ENCODE data around the gene DCAF8L1.
"Not testable (repeated sequence)": the region's sequence is repeated elsewhere in the genome, so short reads cannot be mapped to it uniquely, and the experiment has no call there.

The DCAF8L1 gene

GRCh38 chrX:27981349-27981748, at the start of gene DCAF8L1:
TSS of gene DCAF8L1 (minus strand) at chrX:27981449. CDS start at chrX:27981334, 115 bp downstream.
- no peak for DNase-seq

- no peak for DNase-seq
Observed at GRCh38 chrX:28022371-28022770, 41.1 kb upstream of the DCAF8L1 start.

GRCh38 chrX:28016823-28017222, 35.6 kb upstream of the DCAF8L1 start:
- DNase-seq, result no peak

GRCh38 chrX:28015993-28016392, 34.7 kb upstream of the DCAF8L1 start:
- DNase-seq, result no peak

GRCh38 chrX:28010875-28011274, 29.6 kb upstream of the DCAF8L1 start:
- no peak for DNase-seq

- no peak for DNase-seq
Observed at GRCh38 chrX:27998666-27999065, 17.4 kb upstream of the DCAF8L1 start.

- DNase-seq, result no peak
Observed at GRCh38 chrX:27997622-27998021, 16.4 kb upstream of the DCAF8L1 start.

- no peak for DNase-seq
Observed at GRCh38 chrX:27996132-27996531, 14.9 kb upstream of the DCAF8L1 start.

GRCh38 chrX:27995611-27996010, 14.4 kb upstream of the DCAF8L1 start:
- no peak for DNase-seq

- no peak for DNase-seq
Observed at GRCh38 chrX:27987862-27988646, 6.8 kb upstream of the DCAF8L1 start.

- not testable (repeated sequence) for DNase-seq
Observed at GRCh38 chrX:27976934-27977333, 4.3 kb downstream of the DCAF8L1 start.

GRCh38 chrX:27976284-27976683, 5.0 kb downstream of the DCAF8L1 start:
- DNase-seq, result no peak

- no peak for DNase-seq
Observed at GRCh38 chrX:27968878-27969277, 12.4 kb downstream of the DCAF8L1 start.

- no peak for DNase-seq
Observed at GRCh38 chrX:27968352-27968751, 12.9 kb downstream of the DCAF8L1 start.

GRCh38 chrX:27966955-27967354, 14.3 kb downstream of the DCAF8L1 start:
- no peak for DNase-seq

- DNase-seq, result no peak
Observed at GRCh38 chrX:27966492-27966891, 14.8 kb downstream of the DCAF8L1 start.

- DNase-seq, result not testable (repeated sequence)
Observed at GRCh38 chrX:27965348-27965747, 15.9 kb downstream of the DCAF8L1 start.

- no peak for DNase-seq
Observed at GRCh38 chrX:27964432-27964831, 16.8 kb downstream of the DCAF8L1 start.

GRCh38 chrX:27960410-27960809, 20.8 kb downstream of the DCAF8L1 start:
- not testable (repeated sequence) for DNase-seq

- DNase-seq, result no peak
Observed at GRCh38 chrX:27953171-27953570, 28.1 kb downstream of the DCAF8L1 start.

GRCh38 chrX:27933361-27933760, 47.9 kb downstream of the DCAF8L1 start:
- no peak for DNase-seq
